B cell (primary cell): ENCODE measurements around the gene RANBP9. TPM values are rescaled to one million over a fixed set of nuclear protein-coding genes. Genes with fewer than 3 reads are reported as not detected.

Experiments used
- ATAC-seq: fragments of 200-7000 bp; cut with Tn5 transposase; one replicate; pipeline ENCODE4 v1.10.0; 2021; ENCODE audit warnings: low read depth, mild to moderate bottlenecking, moderate number of reproducible peaks, moderate library complexity
- CTCF ChIA-PET: fragments of 350-600 bp; sonication (Branson Sonifier 250); formaldehyde crosslinking; loops from one replicate; lab custom pipeline; 2021; ENCODE audit warnings: antibody characterized with exemption, inconsistent platforms; lab: Charles Lee
- POLR2A ChIA-PET: fragments of 350-600 bp; sonication (Branson Sonifier 250); formaldehyde crosslinking; loops from one replicate; lab custom pipeline; 2021; ENCODE audit warnings: antibody characterized with exemption; lab: Charles Lee
- DNase-seq: peaks from one replicate; pipeline ENCODE4 v3.0.0; 2013
- H2AFZ ChIP-seq: 2 replicates; pipeline ENCODE4 v1.6.1; 2012; ENCODE audit warnings: mild to moderate bottlenecking, low read depth, low read length; ENCODE audit not compliant: insufficient read depth, poor library complexity, severe bottlenecking
- H3K27ac ChIP-seq, 2 donors: 1 replicate in 1 of 2; 2 replicates in 1 of 2; pipeline ENCODE4 v1.5.1; 2012 to 2013; ENCODE audit warnings: low read length in 2 of 2, mild to moderate bottlenecking in 2 of 2, moderate library complexity in 1 of 2
- H3K27me3 ChIP-seq, 4 experiments: fragments of 200-600 bp in 1 of 4; sonication (generic) in 1 of 4; replicated peaks in 1 of 4; 1 replicate in 2 of 4; 2 replicates in 2 of 4; pipeline versions ENCODE4 v1.6.1 to v1.7.0; 2013 to 2016; ENCODE audit warnings: low read length in 3 of 4, mild to moderate bottlenecking in 2 of 4, mixed read lengths in 1 of 4, moderate library complexity in 1 of 4; ENCODE audit not compliant: insufficient read depth in 4 of 4, control insufficient read depth in 3 of 4; ENCODE audit errors: control extremely low read depth in 1 of 4
- H3K36me3 ChIP-seq, 2 experiments: replicated peaks in 1 of 2; 1 replicate in 1 of 2; 2 replicates in 1 of 2; pipeline versions ENCODE4 v1.6.1 to v1.7.1; 2013; ENCODE audit warnings: low read length in 1 of 2; ENCODE audit not compliant: insufficient read depth in 2 of 2, control insufficient read depth in 1 of 2; ENCODE audit errors: control extremely low read depth in 1 of 2, extremely low read depth in 1 of 2
- H3K4me1 ChIP-seq, 2 donors: fragments of 200-600 bp in 1 of 2; sonication (generic) in 1 of 2; 1 replicate in 1 of 2; 2 replicates in 1 of 2; pipeline versions ENCODE4 v1.5.1 to v1.6.1; 2013 to 2017; ENCODE audit warnings: low read length in 2 of 2; ENCODE audit not compliant: control insufficient read depth in 2 of 2, insufficient read depth in 2 of 2
- H3K4me2 ChIP-seq: replicated peaks from 2 replicates; pipeline ENCODE3; 2012; ENCODE audit warnings: mild to moderate bottlenecking, low read depth, low read length; ENCODE audit not compliant: poor library complexity, severe bottlenecking
- H3K4me3 ChIP-seq, 5 experiments: fragments of 200-600 bp in 1 of 5; sonication (generic) in 1 of 5; 1 replicate in 3 of 5; 2 replicates in 2 of 5; pipeline versions ENCODE4 v1.5.1 to v1.7.0; 2011 to 2016; ENCODE audit warnings: low read length in 4 of 5, mild to moderate bottlenecking in 4 of 5, low read depth in 2 of 5, control low read depth in 1 of 5, moderate library complexity in 1 of 5; ENCODE audit not compliant: insufficient read depth in 1 of 5; ENCODE audit errors: control extremely low read depth in 1 of 5, extremely low read depth in 1 of 5
- H3K79me2 ChIP-seq: fragments of 200-600 bp; sonication (generic); one replicate; pipeline ENCODE4 v1.6.0; 2016; ENCODE audit warnings: low read length; ENCODE audit not compliant: control insufficient read depth, insufficient read depth
- H3K9ac ChIP-seq: fragments of 200-600 bp; sonication (generic); 2 replicates; pipeline ENCODE4 v1.6.1; 2017; ENCODE audit warnings: mild to moderate bottlenecking, low read length, moderate library complexity
- H3K9me3 ChIP-seq, 3 donors: one replicate each; pipeline versions ENCODE4 v1.6.1 to v1.7.1; 2013; ENCODE audit warnings: low read length in 2 of 3; ENCODE audit not compliant: control insufficient read depth in 2 of 3, insufficient read depth in 1 of 3; ENCODE audit errors: control extremely low read depth in 1 of 3
- H4K20me1 ChIP-seq: 2 replicates; pipeline ENCODE4 v1.6.0; 2012; ENCODE audit warnings: mild to moderate bottlenecking, low read length; ENCODE audit not compliant: insufficient read depth, control insufficient read depth, poor library complexity, severe bottlenecking
- H3K27ac Mint-ChIP-seq: one replicate; pipeline ENCODE4 v1.8.0; 2021; ENCODE audit warnings: mixed read lengths
- H3K27me3 Mint-ChIP-seq: one replicate; pipeline ENCODE4 v1.8.0; 2021; ENCODE audit warnings: mixed read lengths
- H3K4me1 Mint-ChIP-seq: one replicate; pipeline ENCODE4 v1.8.0; 2021; ENCODE audit warnings: mixed read lengths
- H3K4me3 Mint-ChIP-seq: one replicate; pipeline ENCODE4 v1.8.0; 2021; ENCODE audit warnings: mixed read lengths
- H3K9me3 Mint-ChIP-seq: one replicate; pipeline ENCODE4 v1.8.0; 2022; ENCODE audit warnings: mixed read lengths; ENCODE audit not compliant: insufficient read depth
- CTCF ChIP-seq: fragments of 200-600 bp; IDR thresholded peaks from one replicate; pipeline ENCODE4 v1.8.0; 2022; ENCODE audit warnings: antibody characterized with exemption, mild to moderate bottlenecking
- EZH2 ChIP-seq: IDR thresholded peaks from 2 replicates; pipeline ENCODE4 v1.6.1; 2012; ENCODE audit warnings: borderline replicate concordance, low read depth, mild to moderate bottlenecking, moderate library complexity, low read length; ENCODE audit not compliant: insufficient read depth, poor library complexity, severe bottlenecking
- WGBS: methylation state at CpG from one replicate; pipeline ENCODE4 v1.1.5; 2013; ENCODE audit warnings: missing lambda C conversion rate; ENCODE audit not compliant: insufficient coverage; 5-methylcytosine and 5-hydroxymethylcytosine counted together
- intact Hi-C: fragments of 100-400 bp; cut with micrococcal nuclease; formaldehyde crosslinking; loops from one replicate; pipeline ENCODE4 v1.10.0; 2022
- polyA plus RNA-seq: library from polyadenylated mRNA; depleted of rRNA; stranded (reverse); fragments of >200 nt; gene quantifications from 2 replicates; pipeline ENCODE4 v1.2.3, GENCODE V29; 2012
- total RNA-seq, 2 donors: library from RNA; stranded (reverse); fragments of 120-200 nt in 1 of 2; gene quantifications; 1 replicate in 1 of 2; 2 replicates in 1 of 2; pipeline versions ENCODE4 v1.2.3 to v1.2.4, GENCODE V29; 2013 to 2022

RANBP9 gene
- total and polyA plus RNA-seq, 2 donors (not counting 1 experiment from before 2014, with no cell fraction given) = 20.0 to 34.1 TPM

DNA sequence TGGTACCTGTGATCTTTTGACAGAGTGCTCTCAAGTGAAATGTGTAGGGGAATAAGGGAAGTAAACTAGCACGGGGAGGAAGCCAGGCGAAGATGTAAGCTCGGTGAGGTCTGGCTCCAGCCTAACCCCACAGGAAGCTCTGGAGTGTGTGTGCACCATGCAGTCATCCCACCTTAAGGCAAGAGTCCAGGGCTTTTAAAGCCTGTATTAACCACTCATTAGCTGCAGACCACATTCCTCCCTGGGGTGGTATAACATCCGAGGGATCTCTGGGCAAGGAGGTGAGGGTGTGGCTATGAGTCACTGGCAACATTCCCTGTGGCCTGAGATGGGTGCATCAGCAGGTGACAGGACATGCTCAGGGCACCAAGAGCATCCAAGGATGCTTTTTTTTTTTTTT is 12.5 kb upstream of the RANBP9 start:
- H3K79me2 ChIP-seq = no peaks in the 10 kb centered on the region
- H2AFZ ChIP-seq = peak overlapping the region; percentile 53
- no peaks in the 10 kb centered on the region for H3K27me3 Mint-ChIP-seq
- H3K4me2 ChIP-seq = no peak overlapping the region
- 13% methylated on average over 4 of the region's 4 CpGs for WGBS
- no peak overlapping the region for H3K4me3 ChIP-seq
- no peak overlapping the region for H3K27ac Mint-ChIP-seq
- no peaks in the 10 kb centered on the region for H3K9me3 ChIP-seq
- DNase-seq (no peak), ATAC-seq (no peak)
- ChIA-PET POLR2A (no interaction called here), CTCF (interaction anchor here (0.7 kb wide), 1 partner anchor 8 kb away, joined by 3 read pairs; no protein-coding TSS in a partner anchor)
- intact Hi-C loops = no loop called here
- H3K9ac ChIP-seq = no peak overlapping the region
- peaks cover 4 to 5% of the 10 kb centered on the region in 2 donors for H3K4me1 ChIP-seq
- H3K9me3 Mint-ChIP-seq = no peaks in the 10 kb centered on the region
- H4K20me1 ChIP-seq = no peaks in the 10 kb centered on the region
- H3K27ac ChIP-seq = no peak overlapping the region
- peaks cover 3% of the 10 kb centered on the region for H3K4me1 Mint-ChIP-seq
- TF ChIP-seq CTCF = no peak
- TF ChIP-seq EZH2 = no peak
- H3K27me3 ChIP-seq = no peaks in the 10 kb centered on the region
- no peaks in the 10 kb centered on the region for H3K36me3 ChIP-seq
- no peak overlapping the region for H3K4me3 Mint-ChIP-seq

DNA sequence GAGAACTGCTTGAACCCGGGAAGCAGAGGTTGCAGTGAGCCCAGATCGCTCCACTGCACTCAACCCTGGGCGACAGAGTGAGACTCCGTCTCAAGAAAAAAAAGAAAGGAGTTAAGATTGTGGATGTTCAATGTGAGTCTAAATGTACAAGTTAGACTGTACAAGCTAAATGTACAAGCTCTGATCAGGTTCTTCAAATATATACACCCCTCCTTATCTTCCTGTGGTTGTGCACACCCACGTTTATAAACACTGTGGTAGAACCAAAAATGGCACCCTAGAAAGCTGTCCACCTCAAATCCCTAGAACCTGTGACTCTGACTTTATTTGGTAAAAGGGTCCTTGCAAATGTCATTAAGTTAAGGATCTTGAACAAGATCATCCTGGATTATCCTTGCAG is 11.2 kb upstream of the RANBP9 start:
- Histone ChIP-seq H3K27ac (no peak overlapping the region), H4K20me1 (no peaks in the 10 kb centered on the region), H3K4me2 (no peak overlapping the region), H3K27me3 (no peaks in the 10 kb centered on the region), H3K4me3 (no peak overlapping the region), H3K4me1 (peaks cover 4 to 5% of the 10 kb centered on the region in 2 donors), H3K36me3 (no peaks in the 10 kb centered on the region), H3K79me2 (no peaks in the 10 kb centered on the region), H3K9me3 (no peaks in the 10 kb centered on the region), H3K9ac (no peak overlapping the region), H2AFZ (no peak overlapping the region)
- Mint-ChIP-seq H3K27me3 (no peaks in the 10 kb centered on the region), H3K4me3 (no peak overlapping the region), H3K9me3 (peaks cover 2% of the 10 kb centered on the region), H3K4me1 (peaks cover 3% of the 10 kb centered on the region), H3K27ac (no peak overlapping the region)
- 88% methylated on average over 1 of the region's 5 CpGs for WGBS
- ChIA-PET CTCF (no interaction called here), POLR2A (no interaction called here)
- TF ChIP-seq CTCF (no peak), EZH2 (no peak)
- no peak for ATAC-seq
- DNase-seq = no peak
- intact Hi-C loops = no loop called here
